Sciatic nerve (tissue), 2 donors: ENCODE data around the gene ANKHD1. TPM values are rescaled to one million over a fixed set of nuclear protein-coding genes. Genes with fewer than 3 reads are reported as not detected.
"Not testable (repeated sequence)": the region's sequence is repeated elsewhere in the genome, so short reads cannot be mapped to it uniquely, and the experiment has no call there.

Experiments used
- ATAC-seq: fragments of 200-7000 bp; cut with Tn5 transposase; one replicate; pipeline ENCODE4 v1.9.1; 2020; ENCODE audit warnings: mild to moderate bottlenecking, moderate library complexity
- DNase-seq: peaks from one replicate; pipeline ENCODE4 v3.0.0-alpha.2; 2020; ENCODE audit warnings: low spot score
- intact Hi-C: fragments of 100-400 bp; cut with DNase I; formaldehyde crosslinking; loops from one replicate; pipeline ENCODE4 v1.14.2; 2022
- microRNA-seq: library from miRNA; unstranded; fragments of <30 nt; microRNA quantifications from one replicate; pipeline ENCODE4 v1.2.0, GENCODE V29; 2020
- total RNA-seq: library from RNA; stranded (reverse); fragmentation: NEBNext Ultra II Directional; extraction: Animal tissue kit (Norgen Biotek cat#: 25700); gene quantifications from one replicate; pipeline ENCODE4 v1.2.1, GENCODE V29; 2021
- donor health status: DM: no; HTN: no; CAD: no.
- donor health status: DM: no; HTN: no; CAD: no.

Gene ANKHD1
- total RNA-seq, 1 donor from 2014 or later = 144 TPM

- no peak for DNase-seq
- ATAC-seq = no peak
- intact Hi-C loops = no loop called here
Observed at GRCh38 chr5:140570488-140570887, 168.9 kb downstream of the ANKHD1 start.

GRCh38 chr5:140571105-140571504 lies 169.5 kb downstream of the ANKHD1 start:
- ATAC-seq (peak; percentile 25), DNase-seq (no peak)
- intact Hi-C loops = no loop called here

DNA sequence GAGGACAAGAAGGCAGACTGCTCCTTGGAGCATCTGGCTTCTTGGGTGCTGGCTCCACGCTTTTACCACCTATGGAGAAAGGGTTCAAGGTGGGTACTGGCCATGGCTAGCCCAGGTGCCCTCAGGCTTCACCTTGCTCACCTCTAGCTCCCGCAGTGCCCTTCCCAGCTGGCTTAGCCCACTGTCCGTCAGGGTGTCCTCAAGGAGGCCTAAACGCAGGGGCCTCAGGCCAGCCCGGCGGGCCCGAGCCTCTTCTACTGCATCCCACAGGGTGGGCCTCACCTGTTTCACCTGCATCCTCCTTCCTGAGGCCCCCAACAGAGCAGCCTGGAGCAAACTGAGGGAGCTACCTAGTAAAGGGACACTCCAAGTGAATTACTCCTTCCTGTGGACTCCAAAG lies 172.1 kb downstream of the ANKHD1 start:
- intact Hi-C loops = no loop called here
- DNase-seq (no peak), ATAC-seq (no peak)

DNA sequence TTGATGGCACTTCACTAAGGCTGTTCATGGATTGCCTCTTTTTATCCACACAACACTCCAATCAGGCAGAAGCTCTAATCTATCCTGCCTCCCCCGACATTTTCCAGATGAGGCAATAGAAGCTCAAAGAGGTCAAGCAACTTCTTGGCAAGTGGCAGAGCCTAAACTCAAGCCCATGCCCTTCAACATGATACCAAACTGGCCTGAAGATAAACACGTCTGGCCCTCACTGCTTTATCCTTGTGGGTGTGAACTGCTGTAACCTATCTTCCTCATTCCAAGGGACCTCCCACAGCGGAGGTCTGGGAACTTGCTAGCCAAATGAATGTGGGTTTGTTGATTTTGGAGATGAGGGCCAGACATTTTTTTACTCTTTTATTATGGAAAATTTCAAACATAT lies 172.5 kb downstream of the ANKHD1 start:
- intact Hi-C loops = no loop called here
- peak; percentile 64 for ATAC-seq

DNA sequence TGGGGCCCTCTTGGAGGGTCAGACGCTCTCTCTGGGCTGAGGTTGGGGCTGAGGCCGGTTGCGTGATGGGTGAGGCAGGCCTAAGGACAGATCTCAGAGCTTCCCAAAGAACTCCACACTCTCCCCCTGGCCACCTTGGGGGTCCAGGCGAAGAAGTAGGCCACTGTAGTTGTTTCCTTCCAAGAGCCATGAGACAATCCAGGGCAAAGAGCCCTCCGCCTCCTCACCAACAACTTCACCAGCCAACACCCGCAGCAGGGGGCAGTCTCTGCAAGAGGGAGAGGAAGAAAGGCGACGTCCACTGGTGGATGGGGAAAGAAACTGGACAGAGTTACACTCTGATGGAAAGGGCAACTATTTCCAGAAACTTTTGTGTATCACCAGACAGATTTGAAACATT lies 173.7 kb downstream of the ANKHD1 start:
- ATAC-seq (peak; percentile 79), DNase-seq (peak; percentile 78)
- intact Hi-C loops = no loop called here

More for the DNA sequence above, 172.5 kb downstream of the ANKHD1 start:
- DNase-seq = no peak

GRCh38 chr5:140576776-140577201 lies 175.2 kb downstream of the ANKHD1 start:
- intact Hi-C loops = no loop called here
- ATAC-seq (peak; percentile 52), DNase-seq (no peak)

GRCh38 chr5:140579188-140579747 lies 177.6 kb downstream of the ANKHD1 start:
- DNase-seq, intact Hi-C loops, ATAC-seq: not testable (repeated sequence)

DNA sequence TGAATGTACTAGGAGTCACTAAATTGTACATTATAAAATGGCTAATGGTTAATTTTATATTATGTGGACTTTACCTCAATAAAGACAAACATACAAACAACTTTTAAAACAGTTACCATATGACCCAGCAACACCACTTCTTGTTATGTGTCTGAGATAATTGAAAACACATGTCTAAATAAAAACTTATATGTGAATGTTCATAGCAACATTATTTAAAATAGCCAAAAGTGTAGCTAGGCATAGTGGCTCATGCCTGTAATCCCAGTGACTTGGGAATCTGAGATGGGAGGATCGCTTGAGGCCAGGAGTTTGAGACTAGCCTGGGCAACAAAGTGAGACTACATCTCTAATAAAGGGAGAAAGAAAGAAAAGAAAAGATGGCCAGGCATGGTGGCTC lies 185.9 kb downstream of the ANKHD1 start:
- intact Hi-C loops = no loop called here
- DNase-seq (no peak), ATAC-seq (no peak)

- DNase-seq = no peak
- intact Hi-C loops = no loop called here
- peak; percentile 79 for ATAC-seq
Observed at GRCh38 chr5:140588311-140589070, 186.9 kb downstream of the ANKHD1 start.

Small RNA genes within 50 kb of the gene (microRNA-seq; reads per million reads assigned to microRNA genes)
- gene MIR6831 = not detected

Other genes with a start within 250 kb of the ANKHD1 start
- 49.5 TPM for gene CYSTM1, start 226.6 kb upstream of the ANKHD1 start, total RNA-seq
- gene PFDN1, start 98.7 kb upstream of the ANKHD1 start, total RNA-seq = 42.7 TPM
- 21.1 TPM for gene HBEGF, start 55.2 kb upstream of the ANKHD1 start, total RNA-seq
- 0.18 TPM for gene SLC4A9, start 41.6 kb upstream of the ANKHD1 start, total RNA-seq
- 12.6 TPM for gene EIF4EBP3, start 145.8 kb downstream of the ANKHD1 start, total RNA-seq
- gene SRA1, start 155.6 kb downstream of the ANKHD1 start, total RNA-seq = 23.2 TPM
- 43.1 TPM for gene APBB3, start 162.8 kb downstream of the ANKHD1 start, total RNA-seq
- 37.9 TPM for gene SLC35A4, start 163.0 kb downstream of the ANKHD1 start, total RNA-seq
- gene CD14, start 231.3 kb downstream of the ANKHD1 start, total RNA-seq = 107 TPM
- gene TMCO6, start 237.6 kb downstream of the ANKHD1 start, total RNA-seq = 20.1 TPM
- 39.8 TPM for gene NDUFA2, start 245.8 kb downstream of the ANKHD1 start, total RNA-seq
- gene IK, start 246.0 kb downstream of the ANKHD1 start, total RNA-seq = 89.6 TPM